Parathyroid adenoma (tissue), 2 donors: Measurements from ENCODE around the gene KRT81.

ENCODE experiments used
- H2AFZ ChIP-seq: fragments of 300-600 bp; sonication (generic); one replicate; pipeline ENCODE4 v1.7.0; 2017; ENCODE audit warnings: antibody characterized with exemption, mild to moderate bottlenecking
- H3K27ac ChIP-seq: fragments of 300-600 bp; sonication (generic); one replicate; pipeline ENCODE4 v1.7.0; 2017
- H3K27me3 ChIP-seq: fragments of 300-600 bp; sonication (generic); one replicate; pipeline ENCODE4 v1.7.0; 2017; ENCODE audit warnings: low read length; ENCODE audit not compliant: control insufficient read depth, insufficient read depth
- H3K36me3 ChIP-seq: fragments of 300-600 bp; sonication (generic); one replicate; pipeline ENCODE4 v1.7.0; 2017; ENCODE audit warnings: low read length; ENCODE audit not compliant: control insufficient read depth, insufficient read depth
- H3K4me1 ChIP-seq: fragments of 300-600 bp; sonication (generic); one replicate; pipeline ENCODE4 v1.7.0; 2017; ENCODE audit warnings: control low read depth
- H3K4me2 ChIP-seq: fragments of 300-600 bp; sonication (generic); one replicate; pipeline ENCODE4 v1.7.0; 2017; ENCODE audit warnings: low read length
- H3K4me3 ChIP-seq: fragments of 300-600 bp; sonication (generic); one replicate; pipeline ENCODE4 v1.7.0; 2017; ENCODE audit warnings: low read depth, low read length
- H3K79me2 ChIP-seq: fragments of 300-600 bp; sonication (generic); one replicate; pipeline ENCODE4 v1.7.0; 2017; ENCODE audit warnings: control low read depth
- H3K9ac ChIP-seq: fragments of 300-600 bp; sonication (generic); one replicate; pipeline ENCODE4 v1.7.0; 2017; ENCODE audit warnings: mild to moderate bottlenecking
- H3K9me3 ChIP-seq: fragments of 300-600 bp; sonication (generic); one replicate; pipeline ENCODE4 v1.7.0; 2017; ENCODE audit warnings: low read length; ENCODE audit not compliant: control insufficient read depth
- CTCF ChIP-seq: fragments of 300-600 bp; sonication (generic); IDR thresholded peaks from one replicate; pipeline ENCODE4 v1.7.0; 2017; ENCODE audit warnings: antibody characterized with exemption, mild to moderate bottlenecking
- donor health status: primary hyperparathyroidism.

KRT81 gene

GRCh38 chr12:52256584-52256935 is 34.8 kb downstream of the KRT81 start:
- no peaks in the 10 kb centered on the region for H3K36me3 ChIP-seq

GRCh38 chr12:52255926-52256583 is 35.3 kb downstream of the KRT81 start:
- no peak for TF ChIP-seq CTCF
- no peaks in the 10 kb centered on the region for H3K27me3 ChIP-seq

More at GRCh38 chr12:52256584-52256935, 34.8 kb downstream of the KRT81 start:
- H3K27ac ChIP-seq: no peak overlapping the region
- H3K9ac ChIP-seq: no peak overlapping the region
- H3K4me1 ChIP-seq: peaks cover 8% of the 10 kb centered on the region
- H3K79me2 ChIP-seq: no peaks in the 10 kb centered on the region
- H3K9me3 ChIP-seq: no peaks in the 10 kb centered on the region
- H3K27me3 ChIP-seq: no peaks in the 10 kb centered on the region
- no peak for TF ChIP-seq CTCF
- H2AFZ ChIP-seq: no peak overlapping the region
- no peak overlapping the region for H3K4me3 ChIP-seq
- H3K4me2 ChIP-seq: no peak overlapping the region

GRCh38 chr12:52254965-52255751 is 36.2 kb downstream of the KRT81 start:
- no peak for TF ChIP-seq CTCF
- H3K36me3 ChIP-seq: no peaks in the 10 kb centered on the region
- no peak overlapping the region for H3K9ac ChIP-seq
- no peak overlapping the region for H3K27ac ChIP-seq
- H3K27me3 ChIP-seq: no peaks in the 10 kb centered on the region
- H3K9me3 ChIP-seq: no peaks in the 10 kb centered on the region
- peaks cover 1% of the 10 kb centered on the region for H3K4me1 ChIP-seq
- no peak overlapping the region for H3K4me3 ChIP-seq
- H3K4me2 ChIP-seq: no peak overlapping the region
- H3K79me2 ChIP-seq: no peaks in the 10 kb centered on the region
- H2AFZ ChIP-seq: no peak overlapping the region

More at GRCh38 chr12:52255926-52256583, 35.3 kb downstream of the KRT81 start:
- no peaks in the 10 kb centered on the region for H3K9me3 ChIP-seq
- no peaks in the 10 kb centered on the region for H3K79me2 ChIP-seq
- no peak overlapping the region for H3K9ac ChIP-seq
- H3K4me3 ChIP-seq: no peak overlapping the region
- no peak overlapping the region for H3K4me2 ChIP-seq
- H3K36me3 ChIP-seq: no peaks in the 10 kb centered on the region
- H3K4me1 ChIP-seq: peaks cover 4% of the 10 kb centered on the region
- H2AFZ ChIP-seq: no peak overlapping the region
- no peak overlapping the region for H3K27ac ChIP-seq

- no peak for TF ChIP-seq CTCF
- H2AFZ ChIP-seq: no peak overlapping the region
- H3K9ac ChIP-seq: no peak overlapping the region
- H3K4me2 ChIP-seq: no peak overlapping the region
- H3K36me3 ChIP-seq: no peaks in the 10 kb centered on the region
- no peaks in the 10 kb centered on the region for H3K9me3 ChIP-seq
- no peak overlapping the region for H3K27ac ChIP-seq
- no peak overlapping the region for H3K4me3 ChIP-seq
- H3K79me2 ChIP-seq: no peaks in the 10 kb centered on the region
- no peaks in the 10 kb centered on the region for H3K27me3 ChIP-seq
- H3K4me1 ChIP-seq: peaks cover 9% of the 10 kb centered on the region
Observed at GRCh38 chr12:52254180-52254964, 37.0 kb downstream of the KRT81 start.
